Measurements from ENCODE around the gene PAX1. TPM values are rescaled to one million over a fixed set of nuclear protein-coding genes. Genes with fewer than 3 reads are reported as not detected.

PAX1 gene
- total and polyA plus RNA-seq, 2 of the 8 experiments (the other 6 are each of a cell fraction or from before 2014, with no cell fraction given) = not detected

GRCh38 chr20:21714297-21715192 lies 9.1 kb downstream of the PAX1 start (continued):
- no peak for TF ChIP-seq EP300 (IDR thresholded peaks at IDR 0.05; ENCODE audit: borderline replicate concordance in 1 of 2, low read depth in 2 of 2, low read length in 2 of 2)
